Hindlimb muscle (tissue), 1 donor: ENCODE results near the gene FAM153A. TPM values are rescaled to one million over a fixed set of nuclear protein-coding genes. Genes with fewer than 3 reads are reported as not detected.
"Not testable (repeated sequence)": the region's sequence is repeated elsewhere in the genome, so short reads cannot be mapped to it uniquely, and the experiment has no call there.

Experiments
- DNase-seq: peaks from one replicate; pipeline ENCODE4 v3.0.0-alpha.2; 2013
- polyA plus RNA-seq: library from polyadenylated mRNA; unstranded; fragments of 120-200 nt; gene quantifications from one replicate; pipeline ENCODE4 v1.2.1, GENCODE V29; 2013; ENCODE audit not compliant: insufficient read length

Gene FAM153A
- polyA plus RNA-seq, 1 donor = 0.49 TPM

DNA sequence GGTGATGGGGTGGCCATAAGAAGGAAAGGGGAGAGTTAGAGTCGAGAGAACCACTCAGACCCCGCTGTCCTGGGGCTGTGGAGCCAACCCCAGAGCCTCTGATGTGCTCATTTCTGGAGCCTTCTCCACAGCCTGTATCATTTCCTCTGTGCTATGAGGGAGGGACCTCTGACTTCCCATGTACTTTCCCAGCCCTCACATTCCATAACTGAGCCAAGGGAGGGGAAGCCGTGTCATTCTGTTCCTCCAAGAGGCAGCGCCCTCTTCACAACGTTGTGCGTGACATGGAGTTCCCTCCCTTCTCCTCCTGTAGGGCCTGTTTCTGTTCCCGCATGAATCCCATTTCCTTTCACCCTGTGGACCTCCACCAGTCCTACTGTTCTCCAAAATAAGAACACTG is 57.8 kb downstream of the FAM153A start:
- DNase-seq = not testable (repeated sequence)

DNA sequence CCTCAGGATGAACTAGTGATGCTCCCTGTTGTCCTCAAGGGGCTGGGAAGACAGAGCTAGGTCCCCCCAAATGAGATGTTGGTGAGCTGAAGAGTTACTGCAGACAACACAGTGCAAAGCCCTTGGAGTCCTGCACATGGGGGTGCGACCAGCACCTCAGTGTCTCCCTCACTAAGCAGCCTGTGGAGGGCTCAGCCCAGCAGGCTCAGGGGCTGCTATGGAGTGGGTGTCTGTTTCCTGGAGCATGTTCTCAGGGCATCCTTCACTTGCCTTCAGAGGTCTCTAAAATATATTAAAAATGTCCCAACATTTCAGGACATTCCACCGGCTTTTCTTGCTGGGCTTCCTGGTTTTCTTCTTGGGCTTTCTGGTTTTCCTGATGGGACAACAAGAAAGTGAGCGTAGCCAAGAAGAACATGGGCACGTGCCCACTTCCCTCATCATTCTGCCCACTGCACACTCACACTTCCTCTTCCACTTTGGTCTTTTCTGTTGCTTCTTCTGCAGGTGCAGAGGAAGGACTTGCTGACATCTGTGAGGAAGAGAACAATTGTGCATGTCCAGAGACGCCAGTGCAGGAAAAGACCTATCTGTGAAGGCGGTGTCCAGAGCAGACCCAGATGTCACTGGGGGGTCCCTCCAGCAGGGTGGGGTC is 58.7 kb downstream of the FAM153A start:
- DNase-seq = not testable (repeated sequence)

DNA sequence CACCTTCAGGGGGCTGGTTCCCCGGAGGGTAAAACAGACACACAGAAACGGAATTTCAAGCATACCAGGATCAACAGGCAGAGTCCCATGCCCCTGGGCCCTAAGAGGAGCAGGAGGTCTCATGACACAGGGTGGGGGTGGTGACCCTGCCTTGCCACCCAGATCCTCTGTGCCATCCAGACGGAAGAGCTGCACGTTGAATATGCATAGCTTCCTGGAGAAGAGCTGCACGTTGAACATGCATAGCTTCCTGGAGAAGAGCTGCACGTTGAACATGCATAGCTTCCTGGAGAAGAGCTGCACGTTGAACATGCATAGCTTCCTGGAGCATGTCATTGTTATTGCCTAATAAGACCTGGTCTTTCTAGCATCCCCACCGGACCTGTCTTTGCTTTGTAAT is 59.9 kb downstream of the FAM153A start:
- not testable (repeated sequence) for DNase-seq

DNA sequence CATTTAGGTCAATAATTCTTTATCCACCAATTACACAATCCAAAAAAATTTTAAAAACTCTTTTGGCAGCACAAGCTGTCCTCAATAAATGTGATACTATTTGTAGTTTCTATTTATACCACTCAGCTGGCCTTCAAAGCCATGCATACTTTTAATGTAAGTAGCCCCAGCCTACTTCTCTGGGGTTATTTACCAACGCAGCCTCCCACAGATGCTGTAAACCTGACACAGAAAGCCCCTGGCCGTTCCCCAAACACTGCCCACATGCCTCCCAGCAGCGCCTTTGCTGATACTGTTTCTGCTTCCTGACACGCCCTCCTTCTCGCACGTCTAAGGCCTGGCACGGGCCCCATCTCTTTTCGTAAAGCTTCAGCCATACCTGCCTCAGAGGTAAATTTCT is 62.7 kb downstream of the FAM153A start:
- DNase-seq = not testable (repeated sequence)

DNA sequence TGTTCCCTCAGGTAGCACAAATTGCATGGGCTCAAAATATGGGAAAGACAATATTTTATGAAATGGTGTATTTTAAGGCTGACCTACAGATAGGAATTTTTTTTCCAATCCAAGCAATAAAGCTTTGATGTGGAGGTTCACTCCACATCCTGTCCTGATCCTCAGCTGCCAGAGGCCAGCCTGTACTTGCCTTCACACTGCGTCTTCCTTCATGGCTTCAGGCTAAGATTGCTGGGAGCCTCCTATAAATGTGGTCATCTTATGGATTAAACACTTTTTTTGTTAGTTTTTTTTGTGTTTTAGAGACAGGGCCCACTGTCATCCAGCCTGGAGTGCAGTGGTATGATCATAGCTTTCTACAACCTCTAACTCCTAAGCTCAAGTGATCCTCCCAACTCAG is 67.3 kb downstream of the FAM153A start:
- DNase-seq = not testable (repeated sequence)

DNA sequence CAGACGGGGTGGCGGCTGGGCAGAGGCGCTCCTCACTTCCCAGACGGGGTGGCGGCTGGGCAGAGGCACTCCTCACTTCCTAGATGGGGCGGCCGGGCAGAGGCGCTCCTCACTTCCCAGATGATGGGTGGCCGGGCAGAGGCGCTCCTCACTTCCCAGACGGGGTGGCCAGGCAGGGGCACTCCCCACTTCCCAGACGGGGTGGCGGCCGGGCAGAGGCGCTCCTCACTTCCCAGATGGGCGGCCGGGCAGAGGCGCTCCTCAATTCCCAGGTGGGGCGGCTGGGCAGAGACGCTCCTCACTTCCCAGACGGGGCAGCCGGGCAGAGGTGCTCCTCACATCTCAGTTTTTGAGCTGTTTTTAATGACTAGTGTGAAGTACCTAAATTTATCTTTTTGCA is 86.6 kb downstream of the FAM153A start:
- DNase-seq = not testable (repeated sequence)

DNA sequence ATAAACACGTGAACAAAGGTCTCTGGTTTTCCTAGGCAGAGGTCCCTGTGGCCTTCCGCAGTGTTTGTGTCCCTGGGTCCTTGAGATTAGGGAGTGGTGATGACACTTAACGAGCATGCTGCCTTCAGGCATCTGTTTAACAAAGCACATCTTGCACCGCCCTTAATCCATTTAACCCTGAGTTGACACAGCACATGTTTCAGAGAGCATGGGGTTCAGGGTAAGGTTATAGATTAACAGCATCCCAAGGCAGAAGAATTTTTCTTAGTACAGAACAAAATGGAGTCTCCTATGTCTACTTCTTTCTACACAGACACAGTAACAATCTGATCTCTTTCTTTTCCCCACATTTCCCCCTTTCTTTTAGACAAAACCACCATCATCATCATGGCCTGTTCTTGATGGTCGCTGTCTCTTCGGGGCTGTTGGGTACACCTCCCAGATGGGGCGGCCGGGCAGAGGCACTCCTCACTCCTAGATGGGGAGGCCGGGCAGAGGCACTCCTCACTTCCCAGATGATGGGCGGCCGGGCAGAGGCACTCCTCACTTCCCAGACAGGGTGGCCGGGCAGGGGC is 87.3 kb downstream of the FAM153A start:
- not testable (repeated sequence) for DNase-seq

DNA sequence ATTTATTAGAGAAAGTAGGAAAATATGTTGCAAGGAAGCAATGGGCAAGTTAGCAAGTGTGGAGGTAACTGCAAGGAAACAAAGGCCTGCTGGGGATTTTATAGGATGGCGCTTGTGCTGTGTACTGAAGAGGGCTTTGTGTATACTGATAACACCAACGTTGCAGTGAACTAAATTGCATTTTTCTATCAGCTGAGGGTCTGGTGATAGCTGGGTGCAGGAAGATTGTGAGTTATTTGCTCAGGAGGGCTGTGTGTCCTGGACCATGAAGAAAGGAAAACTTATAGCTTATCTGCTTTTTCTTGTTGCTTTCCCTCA is 88.2 kb downstream of the FAM153A start:
- not testable (repeated sequence) for DNase-seq

DNA sequence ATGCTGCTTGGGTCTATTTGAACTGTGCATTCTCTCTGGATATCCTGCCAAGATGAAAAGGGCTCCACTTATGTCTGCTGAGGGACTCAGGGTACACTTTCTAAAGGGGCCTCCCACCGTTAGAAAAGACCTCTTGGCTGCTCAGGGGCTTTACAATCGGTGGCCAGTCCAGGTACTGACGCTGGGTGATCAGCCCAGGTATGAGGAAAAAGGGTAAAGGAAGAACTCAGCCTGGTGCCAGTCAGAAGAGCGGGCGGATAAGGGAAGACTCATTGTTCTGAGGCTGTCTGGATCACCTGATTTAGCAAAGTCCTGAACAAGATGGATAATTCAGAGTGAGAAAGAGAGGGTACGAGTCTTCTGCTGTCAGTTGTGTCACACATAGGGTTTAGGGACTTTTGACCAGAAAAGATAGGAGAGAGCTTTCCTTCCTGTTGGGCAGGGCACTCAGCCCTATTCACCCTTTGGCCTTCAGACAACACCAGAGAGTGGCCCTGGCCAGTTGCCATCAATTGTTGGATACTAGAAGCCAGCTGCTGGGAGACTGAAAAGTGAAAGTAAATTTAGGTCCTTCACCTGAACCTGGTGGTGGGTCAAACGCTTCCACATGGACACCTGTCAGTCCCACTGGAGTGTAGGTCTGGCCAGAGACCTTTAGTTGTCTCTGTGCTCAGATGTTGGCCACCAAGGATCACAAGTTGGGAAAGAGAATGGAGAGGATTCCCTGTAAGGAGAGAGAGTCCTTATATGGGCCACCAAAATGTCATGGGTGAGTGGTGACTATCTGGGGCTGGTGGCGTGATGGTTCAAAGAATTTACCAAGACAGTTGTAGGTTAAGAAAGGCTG is 88.8 kb downstream of the FAM153A start:
- not testable (repeated sequence) for DNase-seq

DNA sequence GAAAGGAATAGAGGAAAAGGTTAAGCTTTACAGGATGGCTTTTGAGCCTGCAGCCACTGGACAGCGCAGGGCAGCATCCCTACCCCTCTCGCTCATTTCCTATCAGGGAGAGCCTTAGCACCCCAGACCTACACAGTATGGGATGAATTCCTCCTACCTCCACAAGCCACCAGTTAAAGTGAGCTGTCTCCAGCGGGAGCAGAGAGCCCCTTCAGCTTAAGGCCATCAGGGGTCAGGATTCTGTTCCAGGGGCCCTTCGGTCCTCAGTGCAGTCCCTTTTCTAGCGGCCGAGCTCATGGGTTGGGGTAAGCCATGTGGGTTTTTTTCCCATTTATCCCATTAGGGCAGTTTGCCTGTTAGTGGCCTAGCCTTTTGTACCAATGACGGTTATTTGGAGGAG is 89.7 kb downstream of the FAM153A start:
- not testable (repeated sequence) for DNase-seq

DNA sequence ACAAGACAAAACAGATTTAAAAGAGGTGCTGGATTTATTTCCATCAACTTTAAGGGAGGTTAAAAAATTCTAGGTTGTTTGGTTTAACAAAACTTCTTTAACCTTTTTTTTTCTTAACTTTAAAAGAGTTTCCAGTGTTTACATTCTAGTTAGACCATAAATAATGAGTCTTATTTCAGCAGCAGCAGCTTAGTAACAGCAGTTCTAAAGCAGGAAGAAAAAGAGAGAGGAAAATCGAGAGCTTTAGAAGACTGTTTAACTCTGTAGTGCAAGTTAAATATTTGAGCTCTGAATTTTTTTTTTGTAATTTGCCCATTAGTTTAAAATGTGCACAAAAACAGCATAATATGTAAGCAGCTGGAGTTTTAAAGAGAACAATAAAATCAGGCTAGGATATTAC is 90.2 kb downstream of the FAM153A start:
- DNase-seq = not testable (repeated sequence)

DNA sequence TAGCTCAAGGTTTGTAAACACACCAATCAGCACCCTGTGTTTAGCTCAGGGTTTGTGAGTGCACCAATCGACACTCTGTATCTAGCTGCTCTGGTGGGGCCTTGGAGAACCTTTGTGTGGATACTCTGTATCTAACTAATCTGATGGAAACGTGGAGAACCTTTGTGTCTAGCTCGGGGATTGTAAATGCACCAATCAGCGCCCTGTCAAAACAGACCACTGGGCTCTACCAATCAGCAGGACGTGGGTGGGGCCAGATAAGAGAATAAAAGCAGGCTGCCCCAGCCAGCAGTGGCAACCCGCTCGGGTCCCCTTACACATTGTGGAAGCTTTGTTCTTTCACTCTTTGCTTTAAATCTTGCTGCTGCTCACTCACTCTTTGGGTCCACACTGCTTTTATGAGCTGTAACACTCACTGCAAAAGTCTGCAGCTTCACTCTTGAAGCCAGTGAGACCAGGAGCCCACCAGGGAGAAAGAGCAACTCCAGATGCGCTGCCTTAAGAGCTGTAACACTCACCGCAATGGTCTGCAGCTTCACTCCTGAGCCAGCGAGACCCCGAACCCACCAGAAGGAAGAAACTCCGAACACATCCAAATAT is 93.6 kb downstream of the FAM153A start:
- not testable (repeated sequence) for DNase-seq

DNA sequence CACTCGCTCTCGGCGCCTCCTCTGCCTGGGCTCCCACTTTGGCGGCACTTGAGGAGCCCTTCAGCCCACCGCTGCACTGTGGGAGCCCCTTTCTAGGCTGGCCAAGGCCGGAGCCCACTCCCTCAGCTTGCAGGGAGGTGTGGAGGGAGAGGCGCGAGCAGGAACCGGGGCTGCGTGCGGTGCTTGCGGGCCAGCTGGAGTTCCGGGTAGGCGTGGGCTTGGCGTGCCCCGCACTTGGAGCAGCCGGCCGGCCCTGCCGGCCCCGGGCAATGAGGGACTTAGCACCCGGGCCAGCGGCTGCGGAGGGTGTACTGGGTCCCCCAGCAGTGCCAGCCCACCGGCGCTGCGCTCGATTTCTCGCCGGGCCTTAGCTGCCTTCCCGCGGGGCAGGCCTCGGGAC is 94.6 kb downstream of the FAM153A start:
- DNase-seq = not testable (repeated sequence)

DNA sequence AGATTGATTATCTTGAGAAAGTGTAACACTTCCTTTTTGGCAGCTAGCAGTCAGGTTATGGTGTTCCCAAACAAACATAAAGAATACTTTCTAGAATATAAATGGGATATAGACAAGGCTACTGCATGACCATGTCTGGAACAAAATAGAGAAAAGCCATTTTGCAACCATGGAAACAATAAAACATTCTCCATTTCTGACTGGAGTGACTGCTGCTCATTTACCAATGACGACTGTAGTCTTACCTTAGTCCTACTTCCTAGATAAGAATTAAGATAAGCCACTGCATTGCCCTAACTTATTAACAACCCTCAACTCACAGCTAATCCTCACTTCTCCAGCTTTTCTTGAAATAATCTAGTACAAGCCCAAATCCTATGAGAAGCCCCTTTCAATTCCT is 100.8 kb downstream of the FAM153A start:
- not testable (repeated sequence) for DNase-seq

Other genes with a start within 250 kb of the FAM153A start
- 59.9 TPM for gene FAM193B, start 228.3 kb downstream of the FAM153A start, polyA plus RNA-seq
- 114 TPM for gene TMED9, start 190.7 kb downstream of the FAM153A start, polyA plus RNA-seq
- gene B4GALT7, start 182.8 kb downstream of the FAM153A start, polyA plus RNA-seq = 20.7 TPM
- gene PROP1, start 213.3 kb upstream of the FAM153A start, polyA plus RNA-seq = not detected